ENCODE measurements around the gene LARGE1.

LARGE1 gene

DNA sequence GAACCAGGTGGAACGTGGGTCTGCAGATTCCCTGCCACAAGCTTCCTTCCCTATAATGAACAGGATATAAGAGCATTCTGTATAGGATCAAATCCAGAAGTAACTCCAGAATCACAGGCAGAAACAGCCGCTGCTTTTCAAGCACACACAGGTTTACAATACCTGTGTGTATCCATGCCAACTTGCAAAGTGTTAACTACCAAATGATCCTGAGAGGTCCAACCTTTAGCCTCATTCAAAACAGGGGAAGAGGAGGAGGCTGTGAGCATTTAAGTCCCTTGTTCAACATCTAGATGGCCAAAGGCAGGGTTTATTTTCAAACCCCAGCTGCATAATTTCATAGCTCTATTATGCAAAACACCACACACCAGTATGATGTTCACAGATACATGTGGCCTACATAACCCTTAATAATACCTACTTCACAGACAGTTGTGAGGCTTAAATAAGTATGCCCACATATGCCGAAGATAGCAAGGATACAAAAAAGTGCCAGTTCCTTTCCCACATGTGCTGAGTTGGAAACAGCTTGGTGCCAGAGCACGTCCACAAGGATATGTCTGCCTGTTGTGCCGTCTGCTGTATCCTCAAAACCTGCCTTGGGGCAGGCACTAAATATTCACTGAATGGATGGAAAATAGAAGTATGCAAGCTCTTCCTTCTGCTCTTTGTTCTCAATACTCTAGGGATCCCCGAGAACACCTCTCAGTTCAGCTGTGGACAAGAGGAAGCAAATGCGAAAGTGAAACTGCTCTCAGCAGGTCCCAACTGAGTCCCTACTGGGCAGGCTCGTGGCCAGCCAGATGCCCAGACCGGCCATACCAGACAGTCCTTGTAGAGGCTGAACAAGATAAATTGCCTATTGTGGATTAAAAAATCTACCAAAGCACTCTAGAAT lies 66.8 kb downstream of the LARGE1 start:
- Histone ChIP-seq H3K4me3 (ENCODE audit: low read length) (no peak overlapping the region), H3K4me1 (ENCODE audit: insufficient read depth, low read length) (peaks cover 56% of the 10 kb centered on the region), H3K9me3 (ENCODE audit: insufficient read depth, low read depth, low read length) (no peaks in the 10 kb centered on the region), H3K27me3 (ENCODE audit: insufficient read depth, low read length) (no peaks in the 10 kb centered on the region), H3K27ac (ENCODE audit: low read depth, low read length) (peak overlapping the region; percentile 54; the same call in 1 of the 2 replicates), H3K9ac (ENCODE audit: low read depth, low read length) (0 out of 2 replicates have a peak overlapping the region, but pooled peaks have one; percentile 15), H3K36me3 (ENCODE audit: insufficient read depth, low read length) (no peaks in the 10 kb centered on the region)
- 64% methylated on average over 9 of the region's 9 CpGs for WGBS

DNA sequence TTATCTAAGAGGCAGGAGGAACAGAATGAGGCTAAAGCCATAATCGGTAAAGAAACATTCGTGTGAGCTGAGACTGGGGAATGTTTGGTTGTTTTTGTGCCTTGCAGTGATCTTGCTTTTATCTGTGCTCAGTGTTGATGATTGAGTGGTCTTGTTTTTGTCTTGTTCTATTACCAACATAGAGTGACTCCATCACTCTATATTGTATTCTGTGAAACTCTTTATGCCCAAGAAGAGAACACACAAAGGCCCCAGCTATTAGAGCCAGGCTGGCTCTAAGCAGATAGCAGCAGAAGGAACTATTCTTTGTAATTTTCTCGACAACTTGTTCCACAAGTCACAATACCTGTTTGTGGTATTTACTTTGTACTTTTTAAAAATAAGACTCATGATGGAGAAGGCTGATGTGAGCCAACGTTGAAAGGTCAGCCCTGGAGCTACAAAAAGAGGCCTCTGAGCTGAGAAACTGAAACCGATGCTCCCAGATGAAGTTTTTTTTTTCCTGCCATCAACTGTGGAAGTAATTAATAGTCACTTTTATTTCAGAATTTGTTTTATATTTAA lies 68.4 kb downstream of the LARGE1 start:
- Histone ChIP-seq H3K4me1 (ENCODE audit: insufficient read depth, low read length) (peaks cover 71% of the 10 kb centered on the region), H3K36me3 (ENCODE audit: insufficient read depth, low read length) (no peaks in the 10 kb centered on the region), H3K9me3 (ENCODE audit: insufficient read depth, low read depth, low read length) (no peaks in the 10 kb centered on the region), H3K27me3 (ENCODE audit: insufficient read depth, low read length) (no peaks in the 10 kb centered on the region), H3K9ac (ENCODE audit: low read depth, low read length) (peak overlapping the region; percentile 49; the same call in 1 of the 2 replicates), H3K27ac (ENCODE audit: low read depth, low read length) (peak overlapping the region; percentile 73; the same call in 1 of the 2 replicates), H3K4me3 (ENCODE audit: low read length) (no peak overlapping the region)
- WGBS, result 88% methylated on average over 5 of the region's 5 CpGs

DNA sequence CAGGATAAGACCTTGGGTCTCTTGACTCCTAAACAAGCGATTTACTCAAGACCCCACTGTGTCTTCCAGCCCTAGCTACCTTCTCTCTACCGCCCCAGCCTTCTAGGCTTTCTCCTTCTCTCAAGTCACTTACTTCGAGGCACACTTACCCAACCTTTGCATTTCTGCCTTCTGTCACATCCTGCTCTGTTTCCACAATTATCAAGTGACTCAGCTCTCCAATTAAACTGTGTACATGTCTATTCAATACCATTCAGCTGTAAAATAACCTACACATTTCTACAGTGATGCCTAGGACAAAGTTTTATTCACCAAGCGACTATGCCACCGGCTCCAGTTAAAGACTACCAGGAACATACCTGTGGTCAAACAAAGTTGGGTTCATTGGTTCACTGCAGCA lies 69.0 kb downstream of the LARGE1 start:
- WGBS, result 68% methylated on average over 5 of the region's 5 CpGs
- no peaks in the 10 kb centered on the region for H3K9me3 ChIP-seq (ENCODE audit: insufficient read depth, low read depth, low read length)
- H3K36me3 ChIP-seq (ENCODE audit: insufficient read depth, low read length), result no peaks in the 10 kb centered on the region
- peak overlapping the region; percentile 73 for H3K27ac ChIP-seq (ENCODE audit: low read depth, low read length)
- peak overlapping the region; percentile 49 for H3K9ac ChIP-seq (ENCODE audit: low read depth, low read length)
- H3K4me3 ChIP-seq (ENCODE audit: low read length), result peak overlapping the region; percentile 5; the same call in 1 of the 2 replicates
- no peaks in the 10 kb centered on the region for H3K27me3 ChIP-seq (ENCODE audit: insufficient read depth, low read length)
- peaks cover 71% of the 10 kb centered on the region for H3K4me1 ChIP-seq (ENCODE audit: insufficient read depth, low read length)

DNA sequence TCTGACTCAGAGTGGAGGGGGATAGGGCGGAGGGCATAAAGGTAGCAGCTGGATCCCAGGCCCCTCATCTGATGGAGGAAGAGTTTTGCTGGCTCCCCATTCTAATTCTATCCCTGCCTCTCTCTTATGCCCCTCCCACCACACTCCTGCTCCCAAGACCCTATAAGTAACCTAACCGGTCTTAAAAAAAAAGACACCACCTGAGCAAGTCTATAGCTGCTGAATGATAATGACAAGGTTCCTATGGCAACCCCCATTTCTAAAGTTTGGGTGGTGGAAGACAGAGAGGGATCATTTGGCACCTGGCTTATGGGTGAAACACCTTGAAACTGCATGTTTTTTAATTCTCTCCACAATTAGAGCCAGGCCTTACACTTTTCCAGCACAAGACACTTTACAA lies 69.6 kb downstream of the LARGE1 start:
- Histone ChIP-seq H3K36me3 (ENCODE audit: insufficient read depth, low read length) (no peaks in the 10 kb centered on the region), H3K27me3 (ENCODE audit: insufficient read depth, low read length) (no peaks in the 10 kb centered on the region), H3K9ac (ENCODE audit: low read depth, low read length) (peak overlapping the region; percentile 49; the same call in 1 of the 2 replicates), H3K27ac (ENCODE audit: low read depth, low read length) (peak overlapping the region; percentile 73), H3K9me3 (ENCODE audit: insufficient read depth, low read depth, low read length) (no peaks in the 10 kb centered on the region), H3K4me3 (ENCODE audit: low read length) (peak overlapping the region; percentile 5; the same call in 1 of the 2 replicates), H3K4me1 (ENCODE audit: insufficient read depth, low read length) (peaks cover 71% of the 10 kb centered on the region)
- WGBS, result 23% methylated on average over 1 of the region's 2 CpGs

DNA sequence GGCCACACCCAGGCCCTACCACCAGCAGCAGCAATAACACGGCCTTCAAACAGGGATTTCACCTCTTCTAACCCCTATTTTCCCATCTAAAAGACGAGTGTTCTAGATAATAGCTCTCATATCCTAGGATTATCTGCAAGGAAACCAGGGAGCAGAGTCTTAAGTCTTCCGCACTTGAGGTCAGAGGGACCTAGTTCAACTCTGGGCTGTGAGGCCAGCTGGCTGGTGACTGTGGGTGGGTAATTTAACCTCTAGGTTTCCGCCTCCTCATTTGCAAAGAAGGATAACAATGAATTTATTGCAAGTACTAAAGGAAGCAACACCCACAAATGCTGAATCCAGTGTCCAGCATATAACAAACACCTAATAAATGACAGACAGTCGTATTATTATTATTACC lies 70.1 kb downstream of the LARGE1 start:
- H3K9me3 ChIP-seq (ENCODE audit: insufficient read depth, low read depth, low read length), result no peaks in the 10 kb centered on the region
- H3K27ac ChIP-seq (ENCODE audit: low read depth, low read length), result peak overlapping the region; percentile 42
- 94% methylated on average over 5 of the region's 5 CpGs for WGBS
- peaks cover 71% of the 10 kb centered on the region for H3K4me1 ChIP-seq (ENCODE audit: insufficient read depth, low read length)
- no peak overlapping the region for H3K9ac ChIP-seq (ENCODE audit: low read depth, low read length)
- no peaks in the 10 kb centered on the region for H3K27me3 ChIP-seq (ENCODE audit: insufficient read depth, low read length)
- H3K4me3 ChIP-seq (ENCODE audit: low read length), result no peak overlapping the region
- H3K36me3 ChIP-seq (ENCODE audit: insufficient read depth, low read length), result no peaks in the 10 kb centered on the region

DNA sequence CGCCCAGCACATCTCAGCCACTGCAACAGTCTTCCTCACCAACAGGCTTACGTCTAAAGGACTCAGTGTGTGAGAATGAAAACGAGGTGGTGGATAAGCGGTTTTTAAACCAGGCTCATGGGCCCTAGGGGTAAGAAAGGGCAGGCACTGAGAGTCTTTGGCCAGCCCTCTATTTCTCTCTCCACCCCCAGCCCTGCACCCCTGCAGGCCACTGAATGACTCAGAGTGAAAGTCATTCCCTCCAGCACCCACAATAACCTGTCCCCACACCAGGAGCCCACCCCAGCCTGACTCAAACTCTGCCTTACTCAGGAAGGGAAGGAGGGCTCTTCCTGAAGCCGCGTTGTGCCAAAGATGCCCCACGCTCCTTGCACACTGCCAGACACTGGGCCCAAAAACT lies 72.0 kb downstream of the LARGE1 start:
- Histone ChIP-seq H3K27ac (ENCODE audit: low read depth, low read length) (peak overlapping the region; percentile 56), H3K36me3 (ENCODE audit: insufficient read depth, low read length) (no peaks in the 10 kb centered on the region), H3K4me1 (ENCODE audit: insufficient read depth, low read length) (peaks cover 63% of the 10 kb centered on the region), H3K9me3 (ENCODE audit: insufficient read depth, low read depth, low read length) (no peaks in the 10 kb centered on the region), H3K9ac (ENCODE audit: low read depth, low read length) (no peak overlapping the region), H3K4me3 (ENCODE audit: low read length) (no peak overlapping the region), H3K27me3 (ENCODE audit: insufficient read depth, low read length) (no peaks in the 10 kb centered on the region)
- 73% methylated on average over 7 of the region's 7 CpGs for WGBS

DNA sequence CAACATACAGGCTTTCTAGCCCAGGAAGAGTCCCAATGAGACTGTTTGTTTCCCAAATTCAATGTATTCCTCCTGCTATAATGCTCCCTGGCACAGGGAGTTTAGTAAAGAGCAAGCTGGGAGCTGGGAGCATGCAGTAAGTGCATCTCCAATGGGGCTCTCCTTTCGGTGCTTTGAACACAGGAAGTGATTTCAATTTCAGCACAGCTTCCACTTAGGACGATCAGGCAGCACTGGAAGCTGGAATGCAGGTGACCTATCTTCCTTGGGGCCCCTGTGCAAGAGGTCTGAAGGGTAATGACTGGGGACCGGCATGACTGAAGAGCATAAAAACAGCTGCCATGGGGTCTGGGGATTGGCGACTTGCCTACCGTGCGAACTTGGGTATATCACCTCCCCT lies 76.0 kb downstream of the LARGE1 start:
- peak overlapping the region; percentile 5; the same call in 1 of the 2 replicates for H3K27ac ChIP-seq (ENCODE audit: low read depth, low read length)
- H3K9ac ChIP-seq (ENCODE audit: low read depth, low read length), result no peak overlapping the region
- peaks cover 60% of the 10 kb centered on the region for H3K4me1 ChIP-seq (ENCODE audit: insufficient read depth, low read length)
- H3K36me3 ChIP-seq (ENCODE audit: insufficient read depth, low read length), result no peaks in the 10 kb centered on the region
- H3K27me3 ChIP-seq (ENCODE audit: insufficient read depth, low read length), result no peaks in the 10 kb centered on the region
- H3K4me3 ChIP-seq (ENCODE audit: low read length), result no peak overlapping the region
- WGBS, result 70% methylated on average over 6 of the region's 6 CpGs
- no peaks in the 10 kb centered on the region for H3K9me3 ChIP-seq (ENCODE audit: insufficient read depth, low read depth, low read length)

DNA sequence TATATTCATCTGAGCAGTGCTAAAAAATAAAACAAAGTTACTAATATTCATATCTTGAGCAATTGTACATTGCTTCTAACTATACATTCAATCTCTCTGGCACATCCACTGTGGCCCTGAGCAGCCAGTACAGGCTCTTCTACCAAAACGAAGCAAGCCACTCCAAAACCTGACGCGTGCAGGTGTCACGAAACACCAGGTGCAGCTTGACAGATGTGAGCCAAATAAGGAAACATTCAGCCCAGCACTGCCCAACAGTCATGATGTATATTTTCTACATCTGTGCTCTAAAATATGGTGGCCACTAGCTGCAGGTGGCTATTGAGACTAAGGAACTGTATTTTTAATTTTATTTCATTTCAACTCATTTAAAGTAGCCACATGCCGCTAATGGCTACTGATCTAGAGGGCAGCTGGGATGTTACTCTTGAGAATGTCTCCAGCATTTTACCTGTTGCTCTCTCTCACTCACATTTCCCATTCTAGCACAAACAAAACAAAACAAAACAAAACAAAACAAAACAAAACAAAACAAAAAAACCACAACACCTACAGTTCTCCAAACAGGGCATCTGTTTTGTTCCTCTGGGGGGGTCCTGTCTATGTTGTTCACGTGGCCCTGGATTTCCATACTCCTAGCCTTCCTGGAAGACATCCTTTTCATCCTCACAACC lies 77.7 kb downstream of the LARGE1 start:
- H3K9me3 ChIP-seq (ENCODE audit: insufficient read depth, low read depth, low read length), result no peaks in the 10 kb centered on the region
- H3K27ac ChIP-seq (ENCODE audit: low read depth, low read length), result no peak overlapping the region
- no peaks in the 10 kb centered on the region for H3K36me3 ChIP-seq (ENCODE audit: insufficient read depth, low read length)
- WGBS, result 95% methylated on average over 6 of the region's 6 CpGs
- H3K9ac ChIP-seq (ENCODE audit: low read depth, low read length), result peak overlapping the region; percentile 25; the same call in 1 of the 2 replicates
- H3K27me3 ChIP-seq (ENCODE audit: insufficient read depth, low read length), result no peaks in the 10 kb centered on the region
- peaks cover 49% of the 10 kb centered on the region for H3K4me1 ChIP-seq (ENCODE audit: insufficient read depth, low read length)
- no peak overlapping the region for H3K4me3 ChIP-seq (ENCODE audit: low read length)

DNA sequence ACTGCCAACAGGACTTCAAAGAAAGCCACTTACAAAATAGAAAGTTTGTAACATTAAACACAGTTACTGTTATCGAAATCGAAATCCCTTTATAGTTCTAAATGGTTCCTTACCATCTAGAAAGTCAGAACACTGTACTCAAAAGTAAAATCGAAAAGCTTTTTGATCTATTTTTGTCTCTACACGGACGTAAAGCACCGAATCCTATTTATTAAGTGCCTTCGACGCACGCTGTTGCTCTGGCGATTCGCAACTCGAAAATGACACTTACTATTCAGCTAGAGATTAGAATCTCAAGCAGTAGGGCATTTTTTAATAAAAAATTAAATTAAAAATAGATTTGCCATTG lies 78.3 kb downstream of the LARGE1 start:
- H3K36me3 ChIP-seq (ENCODE audit: insufficient read depth, low read length), result no peaks in the 10 kb centered on the region
- peaks cover 49% of the 10 kb centered on the region for H3K4me1 ChIP-seq (ENCODE audit: insufficient read depth, low read length)
- H3K9ac ChIP-seq (ENCODE audit: low read depth, low read length), result no peak overlapping the region
- no peaks in the 10 kb centered on the region for H3K9me3 ChIP-seq (ENCODE audit: insufficient read depth, low read depth, low read length)
- no peak overlapping the region for H3K27ac ChIP-seq (ENCODE audit: low read depth, low read length)
- H3K27me3 ChIP-seq (ENCODE audit: insufficient read depth, low read length), result no peaks in the 10 kb centered on the region
- no peak overlapping the region for H3K4me3 ChIP-seq (ENCODE audit: low read length)
- 96% methylated on average over 12 of the region's 12 CpGs for WGBS

DNA sequence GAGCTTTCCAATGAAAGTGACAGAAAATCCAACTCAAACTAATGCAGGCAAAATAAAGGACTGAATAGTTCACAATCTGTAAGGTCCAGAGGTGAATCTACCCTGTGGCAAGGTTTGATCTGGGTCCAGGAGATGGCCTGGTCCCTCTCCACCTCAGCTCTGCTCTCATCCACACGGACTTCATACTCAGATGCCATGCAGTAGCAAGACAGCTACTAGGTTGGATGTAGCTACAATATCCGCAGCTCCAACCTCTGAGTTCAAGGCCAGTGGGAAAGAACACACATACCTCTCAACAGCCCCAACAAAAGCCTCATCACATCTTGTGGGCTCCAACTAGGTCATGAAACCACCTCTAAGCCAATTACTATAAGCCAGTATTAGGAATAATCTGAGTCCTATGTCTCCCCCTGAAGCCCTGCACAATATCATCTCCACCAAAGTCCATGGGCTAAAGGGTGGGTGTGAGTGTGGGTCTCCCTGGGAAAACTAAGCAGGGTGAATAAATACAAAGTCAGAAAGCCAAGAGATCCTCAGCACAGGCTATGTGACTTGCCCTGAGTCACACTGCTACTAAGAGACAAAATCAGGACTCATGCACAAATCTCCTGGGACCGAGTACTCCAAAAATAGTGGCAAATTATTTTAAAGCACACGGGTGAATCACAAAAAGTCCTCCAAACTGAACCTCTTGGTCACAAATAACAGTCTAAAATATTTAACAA lies 78.8 kb downstream of the LARGE1 start:
- H3K9ac ChIP-seq (ENCODE audit: low read depth, low read length), result no peak overlapping the region
- H3K27ac ChIP-seq (ENCODE audit: low read depth, low read length), result no peak overlapping the region
- peaks cover 53% of the 10 kb centered on the region for H3K4me1 ChIP-seq (ENCODE audit: insufficient read depth, low read length)

More for the DNA sequence above, 78.8 kb downstream of the LARGE1 start:
- no peaks in the 10 kb centered on the region for H3K27me3 ChIP-seq (ENCODE audit: insufficient read depth, low read length)
- no peaks in the 10 kb centered on the region for H3K9me3 ChIP-seq (ENCODE audit: insufficient read depth, low read depth, low read length)
- 85% methylated on average over 4 of the region's 4 CpGs for WGBS
- H3K4me3 ChIP-seq (ENCODE audit: low read length), result no peak overlapping the region
- H3K36me3 ChIP-seq (ENCODE audit: insufficient read depth, low read length), result no peaks in the 10 kb centered on the region
